Measurements from ENCODE around the gene TNXB. TPM values are rescaled to one million over a fixed set of nuclear protein-coding genes. Genes with fewer than 3 reads are reported as not detected.

TNXB gene
- total and polyA plus RNA-seq, 4 donors: 21.3 to 117 (median 78.3) TPM

- peaks cover 0 to 5% (median 0%) of the 10 kb centered on the region in 4 donors for H3K9me3 ChIP-seq (ENCODE audit: control insufficient read depth in 4 of 4, insufficient read depth in 3 of 4, low read length in 3 of 4)
- no peak overlapping the region for H3K4me3 ChIP-seq
- TF ChIP-seq CTCF (IDR thresholded peaks at IDR 0.05; ENCODE audit: control extremely low read depth, extremely low read depth): no peak
- peaks cover 0 to 50% (median 20%) of the 10 kb centered on the region in 5 donors for H3K4me1 ChIP-seq (ENCODE audit: control insufficient read depth in 5 of 5, insufficient read depth in 5 of 5, low read length in 5 of 5)
- H3K27me3 ChIP-seq (ENCODE audit: control insufficient read depth in 3 of 3, insufficient read depth in 3 of 3, low read length in 2 of 3): peaks cover 4 to 37% (median 10%) of the 10 kb centered on the region in 3 donors
- H3K27ac ChIP-seq (ENCODE audit: low read depth in 1 of 2, low read length in 1 of 2): peak overlapping the region in 1 of 2 donors; percentile 54
- peaks cover 0 to 26% (median 0%) of the 10 kb centered on the region in 4 donors for H3K36me3 ChIP-seq (ENCODE audit: control insufficient read depth in 4 of 4, insufficient read depth in 4 of 4, low read length in 4 of 4)
- 54% methylated on average over 33 to 36 of the region's 36 CpGs for WGBS, 2 donors
- no peak overlapping the region for H3K9ac ChIP-seq (ENCODE audit: insufficient read depth in 1 of 2, low read length in 2 of 2)
- no peak for DNase-seq
- no peak for ATAC-seq (ENCODE audit: insufficient read depth, low FRiP score)
Measured at GRCh38 chr6:32096087-32096393, 13.1 kb downstream of the TNXB start.

GRCh38 chr6:32095338-32096086, 13.6 kb downstream of the TNXB start:
- TF ChIP-seq CTCF (IDR thresholded peaks at IDR 0.05; ENCODE audit: control extremely low read depth, extremely low read depth): no peak
- WGBS, 2 donors: 81 to 83% methylated on average over 30 of the region's 30 CpGs
- no peak for ATAC-seq (ENCODE audit: insufficient read depth, low FRiP score)
- Histone ChIP-seq H3K36me3 (ENCODE audit: control insufficient read depth in 4 of 4, insufficient read depth in 4 of 4, low read length in 4 of 4) (peaks cover 0 to 26% (median 0%) of the 10 kb centered on the region in 4 donors), H3K27me3 (ENCODE audit: control insufficient read depth in 3 of 3, insufficient read depth in 3 of 3, low read length in 2 of 3) (peaks cover 4 to 37% (median 10%) of the 10 kb centered on the region in 3 donors), H3K4me3 (no peak overlapping the region), H3K27ac (ENCODE audit: low read depth in 1 of 2, low read length in 1 of 2) (peak overlapping the region in 1 of 2 donors; percentile 54), H3K9ac (ENCODE audit: insufficient read depth in 1 of 2, low read length in 2 of 2) (no peak overlapping the region), H3K9me3 (ENCODE audit: control insufficient read depth in 4 of 4, insufficient read depth in 3 of 4, low read length in 3 of 4) (peaks cover 0 to 5% (median 0%) of the 10 kb centered on the region in 4 donors), H3K4me1 (ENCODE audit: control insufficient read depth in 5 of 5, insufficient read depth in 5 of 5, low read length in 5 of 5) (peaks cover 0 to 50% (median 20%) of the 10 kb centered on the region in 5 donors)
- no peak for DNase-seq

DNA sequence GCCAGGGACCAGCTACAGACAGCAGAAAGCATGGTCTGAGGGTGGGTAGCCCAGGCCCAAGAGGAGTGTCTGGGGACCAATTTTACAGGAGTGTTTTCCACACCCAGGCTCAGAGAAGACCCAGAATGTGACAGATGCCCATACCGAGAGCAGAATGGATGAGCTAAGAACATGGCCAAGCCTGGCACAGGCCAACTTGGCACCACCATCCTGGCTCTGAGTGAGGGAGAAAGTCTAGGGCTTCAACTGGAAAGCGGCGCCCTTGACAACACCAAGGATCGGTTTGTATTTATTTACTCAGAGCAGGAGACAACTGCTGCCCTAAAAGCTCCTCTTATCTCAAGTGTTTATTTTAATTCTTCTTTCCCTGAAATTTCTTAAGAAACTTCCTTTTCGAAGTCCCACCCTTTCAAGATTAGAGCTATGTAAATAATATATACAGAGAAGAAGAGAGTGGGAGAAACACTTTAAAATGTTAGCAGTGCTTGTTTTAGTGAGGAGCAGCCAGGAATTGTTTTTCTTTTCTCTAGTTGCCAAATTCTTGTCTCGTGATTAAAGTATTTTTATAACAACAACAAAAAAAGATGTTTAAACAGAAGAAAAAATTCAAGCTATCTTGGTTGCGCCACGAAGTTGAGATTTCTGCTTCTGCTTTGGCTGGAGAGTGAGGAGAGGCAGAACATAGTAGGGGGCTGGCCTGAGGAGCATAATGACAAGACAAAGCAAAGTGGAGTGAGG, 16.2 kb downstream of the TNXB start:
- Histone ChIP-seq H3K36me3 (ENCODE audit: control insufficient read depth in 4 of 4, insufficient read depth in 4 of 4, low read length in 4 of 4) (peaks cover 0 to 25% (median 0%) of the 10 kb centered on the region in 4 donors), H3K4me1 (ENCODE audit: control insufficient read depth in 5 of 5, insufficient read depth in 5 of 5, low read length in 5 of 5) (peaks cover 0 to 54% (median 18%) of the 10 kb centered on the region in 5 donors), H3K4me3 (no peak overlapping the region), H3K9me3 (ENCODE audit: control insufficient read depth in 4 of 4, insufficient read depth in 3 of 4, low read length in 3 of 4) (peaks cover 0 to 5% (median 0%) of the 10 kb centered on the region in 4 donors), H3K9ac (ENCODE audit: insufficient read depth in 1 of 2, low read length in 2 of 2) (peak overlapping the region in 1 of 2 donors; percentile 73), H3K27ac (ENCODE audit: low read depth in 1 of 2, low read length in 1 of 2) (peak overlapping the region in 1 of 2 donors; percentile 84), H3K27me3 (ENCODE audit: control insufficient read depth in 3 of 3, insufficient read depth in 3 of 3, low read length in 2 of 3) (peaks cover 4 to 43% (median 10%) of the 10 kb centered on the region in 3 donors)
- peak; percentile 87 to 98 (median 98) for DNase-seq
- ATAC-seq (ENCODE audit: insufficient read depth, low FRiP score): peak; percentile 15
- 37 to 70% methylated on average over 8 of the region's 8 CpGs for WGBS, 2 donors
- no peak for TF ChIP-seq CTCF (IDR thresholded peaks at IDR 0.05; ENCODE audit: control extremely low read depth, extremely low read depth)

Data from lung (tissue), 12 donors.